ENCODE measurements around the gene PGBD4. TPM values are rescaled to one million over a fixed set of nuclear protein-coding genes. Genes with fewer than 3 reads are reported as not detected.

Gene PGBD4
- total and polyA plus RNA-seq, 2 of the 13 experiments (the other 11 are each of a cell fraction or from before 2014, with no cell fraction given), result 1.4 to 1.7 TPM

- Histone ChIP-seq H3K36me3 (replicated peaks in 1 of 2; ENCODE audit: control insufficient read depth in 1 of 2, insufficient read depth in 2 of 2, low read length in 2 of 2) (no peaks in the 10 kb centered on the region), H3K9me3 (ENCODE audit: low read length) (no peaks in the 10 kb centered on the region), H3K27ac (ENCODE audit: extremely low read length, insufficient read depth, low read length) (no peak overlapping the region), H3K79me2 (ENCODE audit: insufficient read depth, low read length) (no peaks in the 10 kb centered on the region), H4K20me1 (ENCODE audit: insufficient read depth, low read length) (no peaks in the 10 kb centered on the region), H3K4me3 (replicated peaks in 1 of 3; ENCODE audit: insufficient read depth in 1 of 3, low read depth in 2 of 3, low read length in 3 of 3) (no peak overlapping the region), H3K4me1 (ENCODE audit: insufficient read depth, low read length) (peaks cover 11% of the 10 kb centered on the region; the same call in 1 of the 2 replicates), H2AFZ (ENCODE audit: low read length) (no peak overlapping the region), H3K27me3 (ENCODE audit: control insufficient read depth in 1 of 2, insufficient read depth in 2 of 2, low read length in 2 of 2) (no peaks in the 10 kb centered on the region), H3K4me2 (ENCODE audit: low read depth, low read length) (no peak overlapping the region), H3K9ac (ENCODE audit: insufficient read depth, low read depth, low read length) (no peak overlapping the region)
- ChIA-PET CTCF (ENCODE audit: low intra/inter-chr PET ratio, low total read pairs) (no interaction called here), POLR2A (no interaction called here)
- no peak for DNase-seq (ENCODE audit: low spot score)
- intact Hi-C loops (cut with micrococcal nuclease; ENCODE audit: unreplicated experiment), result no loop called here
- FAIRE-seq, result no peak
- ATAC-seq, result no peak
- in situ Hi-C loops (cut with HindIII; ENCODE audit: extremely low pct_ligation_motif_present, low pct_unique_long_range_greater_than_20kb), result no loop called here
- no TSS peak for BruUV-seq (replicated peaks)
- TF ChIP-seq ZNF317 (CRISPR knock-in tag; IDR thresholded peaks at IDR 0.05) (no peak), ZNF703 (CRISPR knock-in tag; IDR thresholded peaks at IDR 0.05; ENCODE audit: borderline replicate concordance) (no peak), MTA3 (CRISPR knock-in tag; IDR thresholded peaks at IDR 0.05) (no peak), ZMYM2 (CRISPR knock-in tag; IDR thresholded peaks at IDR 0.05) (no peak), YEATS2 (CRISPR knock-in tag; IDR thresholded peaks at IDR 0.05; ENCODE audit: borderline replicate concordance) (no peak), TBX3 (IDR thresholded peaks at IDR 0.05; ENCODE audit: borderline replicate concordance) (no peak), AKAP8 (CRISPR knock-in tag; IDR thresholded peaks at IDR 0.05) (no peak), AHDC1 (CRISPR knock-in tag; IDR thresholded peaks at IDR 0.05; ENCODE audit: borderline replicate concordance) (no peak), ZNF512B (CRISPR knock-in tag; IDR thresholded peaks at IDR 0.05; ENCODE audit: borderline replicate concordance) (no peak), ZNF577 (CRISPR knock-in tag; IDR thresholded peaks at IDR 0.05; ENCODE audit: borderline replicate concordance, low read depth) (no peak), ZEB1 (IDR thresholded peaks at IDR 0.05; ENCODE audit: insufficient replicate concordance, low read depth) (no peak), MNT (IDR thresholded peaks at IDR 0.05) (no peak), ZSCAN29 (CRISPR knock-in tag; conservative IDR thresholded peaks at IDR 0.05) (no peak), FOXM1 (CRISPR knock-in tag; IDR thresholded peaks at IDR 0.05) (no peak), NFRKB (IDR thresholded peaks at IDR 0.05) (no peak), TMF1 (CRISPR knock-in tag; IDR thresholded peaks at IDR 0.05; ENCODE audit: low read depth) (no peak), CBFB (CRISPR knock-in tag; IDR thresholded peaks at IDR 0.05) (no peak), NFE2 (CRISPR knock-in tag; IDR thresholded peaks at IDR 0.05) (no peak)
Observed at GRCh38 chr15:34126522-34126921, 24.6 kb downstream of the PGBD4 start.

Data from HepG2 (cell line).